Neural progenitor cell (in vitro differentiated cells): ENCODE results near the gene PREX1. TPM values are rescaled to one million over a fixed set of nuclear protein-coding genes. Genes with fewer than 3 reads are reported as not detected.
A peak's percentile ranks its signal among the peaks of the same experiment; 100 is the strongest.

Source experiments
- DNase-seq: peaks from one replicate; pipeline ENCODE4 v3.0.0-alpha.2; 2016; ENCODE audit warnings: low spot score
- H2AFZ ChIP-seq: fragments of 200-600 bp; sonication (generic); replicated peaks from 2 replicates; pipeline ENCODE4 v1.6.1; 2016; ENCODE audit warnings: antibody characterized with exemption
- H3F3A ChIP-seq: fragments of 200-600 bp; sonication (generic); 2 replicates; pipeline ENCODE4 v1.6.1; 2016; ENCODE audit warnings: antibody characterized with exemption, low read depth
- H3K27ac ChIP-seq: fragments of 200-600 bp; sonication (generic); 2 replicates; pipeline ENCODE4 v1.5.1; 2016; ENCODE audit warnings: mild to moderate bottlenecking
- H3K27me3 ChIP-seq: fragments of 200-600 bp; sonication (generic); 2 replicates; pipeline ENCODE4 v1.6.1; 2016; ENCODE audit warnings: mild to moderate bottlenecking, moderate library complexity
- H3K36me3 ChIP-seq: fragments of 200-600 bp; sonication (generic); 2 replicates; pipeline ENCODE4 v1.5.1; 2016
- H3K4me1 ChIP-seq: fragments of 200-600 bp; sonication (generic); 2 replicates; pipeline ENCODE4 v1.6.1; 2016; ENCODE audit warnings: mixed run types
- H3K4me2 ChIP-seq: fragments of 200-600 bp; sonication (generic); 2 replicates; pipeline ENCODE4 v1.6.1; 2016
- H3K4me3 ChIP-seq: fragments of 200-600 bp; sonication (generic); 2 replicates; pipeline ENCODE4 v1.5.1; 2016
- H3K79me2 ChIP-seq: fragments of 200-600 bp; sonication (generic); 2 replicates; pipeline ENCODE4 v1.6.1; 2016; ENCODE audit warnings: low read depth
- H3K9ac ChIP-seq: fragments of 200-600 bp; sonication (generic); 2 replicates; pipeline ENCODE4 v1.6.1; 2016
- H3K9me3 ChIP-seq: fragments of 200-600 bp; sonication (generic); 2 replicates; pipeline ENCODE4 v1.5.1; 2016; ENCODE audit warnings: low read depth
- H4K20me1 ChIP-seq: fragments of 200-600 bp; sonication (generic); 2 replicates; pipeline ENCODE4 v1.6.1; 2016; ENCODE audit warnings: low read depth
- H3K27ac Mint-ChIP-seq: 3 replicates; pipeline ENCODE4 v1.8.0; 2021; ENCODE audit warnings: mixed read lengths
- H3K27me3 Mint-ChIP-seq: 2 replicates; pipeline ENCODE4 v1.8.0; 2022; ENCODE audit warnings: low read depth, mild to moderate bottlenecking, inconsistent platforms, moderate library complexity, mixed read lengths; ENCODE audit not compliant: insufficient read depth
- H3K36me3 Mint-ChIP-seq: 3 replicates; pipeline ENCODE4 v1.8.0; 2021; ENCODE audit warnings: mixed read lengths
- H3K4me1 Mint-ChIP-seq: 3 replicates; pipeline ENCODE4 v1.8.0; 2021; ENCODE audit warnings: mixed read lengths
- H3K4me3 Mint-ChIP-seq: 3 replicates; pipeline ENCODE4 v1.8.0; 2021; ENCODE audit warnings: mild to moderate bottlenecking, moderate library complexity, mixed read lengths
- H3K9me3 Mint-ChIP-seq: 3 replicates; pipeline ENCODE4 v1.8.0; 2020; ENCODE audit warnings: mixed read lengths
- EZH2 ChIP-seq: fragments of 200-600 bp; sonication (generic); IDR thresholded peaks from 2 replicates; pipeline ENCODE4 v1.6.1; 2017; ENCODE audit warnings: antibody characterized with exemption, mild to moderate bottlenecking, moderate library complexity
- EZH2phosphoT487 ChIP-seq: fragments of 200-600 bp; sonication (generic); IDR thresholded peaks from 2 replicates; pipeline ENCODE4 v1.6.1; 2017; ENCODE audit warnings: antibody characterized with exemption
- total RNA-seq: library from RNA; depleted of rRNA; stranded (reverse); fragments of >200 nt; gene quantifications from 2 replicates; pipeline ENCODE4 v1.2.3, GENCODE V29; 2015; ENCODE audit warnings: low replicate concordance
- TF ChIP-seq, protein P1 (sequence below): fragments of 200-600 bp; sonication (generic); IDR thresholded peaks from 2 replicates; pipeline ENCODE4 v1.5.1; 2017; ENCODE audit warnings: antibody characterized with exemption, mild to moderate bottlenecking

The PREX1 gene
- total RNA-seq, 1 donor from 2014 or later, result 4.5 TPM

- TF ChIP-seq, protein P1, sequence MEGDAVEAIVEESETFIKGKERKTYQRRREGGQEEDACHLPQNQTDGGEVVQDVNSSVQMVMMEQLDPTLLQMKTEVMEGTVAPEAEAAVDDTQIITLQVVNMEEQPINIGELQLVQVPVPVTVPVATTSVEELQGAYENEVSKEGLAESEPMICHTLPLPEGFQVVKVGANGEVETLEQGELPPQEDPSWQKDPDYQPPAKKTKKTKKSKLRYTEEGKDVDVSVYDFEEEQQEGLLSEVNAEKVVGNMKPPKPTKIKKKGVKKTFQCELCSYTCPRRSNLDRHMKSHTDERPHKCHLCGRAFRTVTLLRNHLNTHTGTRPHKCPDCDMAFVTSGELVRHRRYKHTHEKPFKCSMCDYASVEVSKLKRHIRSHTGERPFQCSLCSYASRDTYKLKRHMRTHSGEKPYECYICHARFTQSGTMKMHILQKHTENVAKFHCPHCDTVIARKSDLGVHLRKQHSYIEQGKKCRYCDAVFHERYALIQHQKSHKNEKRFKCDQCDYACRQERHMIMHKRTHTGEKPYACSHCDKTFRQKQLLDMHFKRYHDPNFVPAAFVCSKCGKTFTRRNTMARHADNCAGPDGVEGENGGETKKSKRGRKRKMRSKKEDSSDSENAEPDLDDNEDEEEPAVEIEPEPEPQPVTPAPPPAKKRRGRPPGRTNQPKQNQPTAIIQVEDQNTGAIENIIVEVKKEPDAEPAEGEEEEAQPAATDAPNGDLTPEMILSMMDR, result no peak
- TF ChIP-seq EZH2 (no peak), EZH2phosphoT487 (no peak)
- Histone ChIP-seq H3K9ac (no peak overlapping the region), H3K27me3 (no peaks in the 10 kb centered on the region), H2AFZ (no peak overlapping the region), H3K4me2 (no peak overlapping the region), H3K36me3 (no peaks in the 10 kb centered on the region), H3K27ac (no peak overlapping the region), H3K4me3 (no peak overlapping the region), H3K9me3 (no peaks in the 10 kb centered on the region), H3F3A (no peaks in the 10 kb centered on the region), H3K79me2 (no peaks in the 10 kb centered on the region), H3K4me1 (no peaks in the 10 kb centered on the region), H4K20me1 (no peaks in the 10 kb centered on the region)
- H3K27me3 Mint-ChIP-seq, result no peaks in the 10 kb centered on the region
- no peak overlapping the region for H3K4me3 Mint-ChIP-seq
- no peak for DNase-seq
- peaks cover 3% of the 10 kb centered on the region for H3K4me1 Mint-ChIP-seq
- H3K36me3 Mint-ChIP-seq, result peaks cover 7% of the 10 kb centered on the region
- peak overlapping the region; percentile 76 for H3K27ac Mint-ChIP-seq
- no peaks in the 10 kb centered on the region for H3K9me3 Mint-ChIP-seq
Measured at GRCh38 chr20:48709744-48710143, 118.1 kb downstream of the PREX1 start.

- no peak overlapping the region for H2AFZ ChIP-seq
- no peak overlapping the region for H3K9ac ChIP-seq
- no peak for TF ChIP-seq EZH2phosphoT487
- TF ChIP-seq EZH2, result no peak
- TF ChIP-seq, protein P1, result no peak
- no peaks in the 10 kb centered on the region for H3K27me3 ChIP-seq
- no peak overlapping the region for H3K27ac Mint-ChIP-seq
- no peaks in the 10 kb centered on the region for H3K27me3 Mint-ChIP-seq
- H3K4me3 ChIP-seq, result no peak overlapping the region
- H3K9me3 Mint-ChIP-seq, result no peaks in the 10 kb centered on the region
- peaks cover 6% of the 10 kb centered on the region for H3K36me3 Mint-ChIP-seq
- no peaks in the 10 kb centered on the region for H3F3A ChIP-seq
- H3K4me3 Mint-ChIP-seq, result no peak overlapping the region
- H3K79me2 ChIP-seq, result no peaks in the 10 kb centered on the region
- peaks cover 3% of the 10 kb centered on the region for H3K4me1 Mint-ChIP-seq
- no peak for DNase-seq
- H3K9me3 ChIP-seq, result no peaks in the 10 kb centered on the region
- H3K27ac ChIP-seq, result no peak overlapping the region
- no peaks in the 10 kb centered on the region for H4K20me1 ChIP-seq
- no peak overlapping the region for H3K4me2 ChIP-seq
- H3K4me1 ChIP-seq, result no peaks in the 10 kb centered on the region
- H3K36me3 ChIP-seq, result no peaks in the 10 kb centered on the region
Measured at GRCh38 chr20:48709058-48709691, 118.6 kb downstream of the PREX1 start.

DNA sequence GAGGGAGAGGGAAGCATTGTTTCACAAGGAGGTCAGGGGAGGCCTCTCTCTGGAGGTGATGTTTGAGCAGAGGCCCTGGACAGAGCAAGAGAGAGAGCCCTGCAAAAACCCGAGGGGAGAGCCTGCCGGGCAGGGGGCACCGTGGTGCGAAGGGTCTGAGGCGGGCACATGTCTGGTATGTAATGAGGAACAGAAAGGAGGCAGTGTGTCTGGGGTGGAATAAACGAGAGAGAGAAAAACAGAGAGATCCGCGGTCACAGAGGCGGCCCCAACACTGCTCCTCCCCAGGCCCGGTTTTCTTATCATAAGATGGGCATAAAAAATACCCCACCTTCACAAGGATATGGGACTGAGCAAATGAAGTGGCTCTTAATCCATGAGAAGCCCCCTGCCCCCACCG, 119.2 kb downstream of the PREX1 start:
- Histone ChIP-seq H3K4me3 (no peak overlapping the region), H3K9ac (no peak overlapping the region), H3F3A (no peaks in the 10 kb centered on the region), H3K27ac (no peak overlapping the region), H4K20me1 (no peaks in the 10 kb centered on the region), H3K36me3 (no peaks in the 10 kb centered on the region), H3K4me1 (no peaks in the 10 kb centered on the region), H3K4me2 (no peak overlapping the region), H3K27me3 (no peaks in the 10 kb centered on the region), H2AFZ (no peak overlapping the region), H3K9me3 (no peaks in the 10 kb centered on the region), H3K79me2 (no peaks in the 10 kb centered on the region)
- Mint-ChIP-seq H3K4me3 (no peak overlapping the region), H3K27me3 (no peaks in the 10 kb centered on the region), H3K4me1 (peaks cover 3% of the 10 kb centered on the region), H3K36me3 (peaks cover 6% of the 10 kb centered on the region), H3K9me3 (no peaks in the 10 kb centered on the region), H3K27ac (no peak overlapping the region)
- no peak for DNase-seq
- no peak for TF ChIP-seq EZH2phosphoT487
- TF ChIP-seq EZH2, result no peak
- TF ChIP-seq, protein P1, result no peak
